GM18861 (cell line): ENCODE measurements around the gene BMP5.

Experiments
- ATAC-seq: cut with Tn5 transposase; IDR thresholded peaks from one replicate; pipeline ENCODE4 v1.9.1; 2021; ENCODE audit not compliant: unreplicated experiment

BMP5 gene

GRCh38 chr6:55819811-55820210 lies 55.6 kb downstream of the BMP5 start:
- ATAC-seq = no peak

- ATAC-seq = no peak
Measured at GRCh38 chr6:55818482-55818881, 56.9 kb downstream of the BMP5 start.

GRCh38 chr6:55812509-55812908 lies 62.9 kb downstream of the BMP5 start:
- peak; percentile 69 for ATAC-seq

GRCh38 chr6:55811074-55811473 lies 64.3 kb downstream of the BMP5 start:
- ATAC-seq = no peak

GRCh38 chr6:55802259-55802658 lies 73.1 kb downstream of the BMP5 start:
- ATAC-seq = no peak

- no peak for ATAC-seq
Measured at GRCh38 chr6:55798571-55798970, 76.8 kb downstream of the BMP5 start.

GRCh38 chr6:55794136-55794812 lies 81.1 kb downstream of the BMP5 start:
- ATAC-seq = peak; percentile 64

GRCh38 chr6:55785273-55785672 lies 90.1 kb downstream of the BMP5 start:
- no peak for ATAC-seq

GRCh38 chr6:55782275-55782674 lies 93.1 kb downstream of the BMP5 start:
- no peak for ATAC-seq

GRCh38 chr6:55778705-55779104 lies 96.7 kb downstream of the BMP5 start:
- peak; percentile 71 for ATAC-seq

GRCh38 chr6:55777469-55777868 lies 97.9 kb downstream of the BMP5 start:
- no peak for ATAC-seq

- ATAC-seq = no peak
Measured at GRCh38 chr6:55776113-55776512, 99.3 kb downstream of the BMP5 start.

- no peak for ATAC-seq
Measured at GRCh38 chr6:55775029-55775318, 100.4 kb downstream of the BMP5 start.

GRCh38 chr6:55774286-55775028 lies 100.9 kb downstream of the BMP5 start:
- ATAC-seq = no peak

- ATAC-seq = no peak
Measured at GRCh38 chr6:55773620-55774216, 101.7 kb downstream of the BMP5 start.

- ATAC-seq = no peak
Measured at GRCh38 chr6:55772730-55773129, 102.7 kb downstream of the BMP5 start.

GRCh38 chr6:55759536-55759935 lies 115.9 kb downstream of the BMP5 start:
- no peak for ATAC-seq

- no peak for ATAC-seq
Measured at GRCh38 chr6:55758156-55758937, 117.0 kb downstream of the BMP5 start.

GRCh38 chr6:55756531-55757031 lies 118.8 kb downstream of the BMP5 start:
- ATAC-seq = no peak

- no peak for ATAC-seq
Measured at GRCh38 chr6:55748880-55749279, 126.5 kb downstream of the BMP5 start.

GRCh38 chr6:55746473-55746872 lies 128.9 kb downstream of the BMP5 start:
- ATAC-seq = no peak
